Stimulated activated CD4-positive, alpha-beta T cell treated with anti-CD3 and anti-CD28 coated beads, Interleukin-15, amount 100 ng/mL, for 48 hours (primary cell): ENCODE results near the gene PRSS1.
A peak's percentile ranks its signal among the peaks of the same experiment; 100 is the strongest.
"Not testable (repeated sequence)": the region's sequence is repeated elsewhere in the genome, so short reads cannot be mapped to it uniquely, and the experiment has no call there.

Experiments
- DNase-seq, 2 donors: peaks; one replicate each; pipeline ENCODE4 v3.0.0-alpha.2; 2020; ENCODE audit warnings: low read depth in 2 of 2

Gene PRSS1

GRCh38 chr7:142773230-142773629, 24.0 kb downstream of the PRSS1 start:
- DNase-seq: no peak

- no peak for DNase-seq
These were observed 24.9 kb downstream of the PRSS1 start for GRCh38 chr7:142773937-142774744.

DNA sequence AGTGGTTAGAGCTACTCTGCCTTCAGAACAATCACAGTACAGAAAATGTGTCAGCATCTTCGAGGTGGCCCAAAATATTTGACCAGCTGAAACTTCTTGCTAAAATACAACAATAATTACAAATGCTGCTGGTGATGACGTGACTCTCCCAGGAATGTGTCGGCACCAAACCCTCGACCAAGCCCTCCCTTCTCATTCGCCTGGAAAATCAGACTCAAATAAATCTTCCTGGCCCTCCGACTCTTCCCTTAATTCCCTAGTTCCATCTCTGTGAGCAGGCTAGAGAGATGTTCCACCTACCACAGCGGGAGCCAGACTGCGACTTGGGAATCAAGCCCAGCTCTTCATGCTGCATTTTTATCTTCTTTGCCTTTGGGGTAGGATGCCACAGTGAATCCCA, 25.6 kb downstream of the PRSS1 start:
- no peak for DNase-seq

DNA sequence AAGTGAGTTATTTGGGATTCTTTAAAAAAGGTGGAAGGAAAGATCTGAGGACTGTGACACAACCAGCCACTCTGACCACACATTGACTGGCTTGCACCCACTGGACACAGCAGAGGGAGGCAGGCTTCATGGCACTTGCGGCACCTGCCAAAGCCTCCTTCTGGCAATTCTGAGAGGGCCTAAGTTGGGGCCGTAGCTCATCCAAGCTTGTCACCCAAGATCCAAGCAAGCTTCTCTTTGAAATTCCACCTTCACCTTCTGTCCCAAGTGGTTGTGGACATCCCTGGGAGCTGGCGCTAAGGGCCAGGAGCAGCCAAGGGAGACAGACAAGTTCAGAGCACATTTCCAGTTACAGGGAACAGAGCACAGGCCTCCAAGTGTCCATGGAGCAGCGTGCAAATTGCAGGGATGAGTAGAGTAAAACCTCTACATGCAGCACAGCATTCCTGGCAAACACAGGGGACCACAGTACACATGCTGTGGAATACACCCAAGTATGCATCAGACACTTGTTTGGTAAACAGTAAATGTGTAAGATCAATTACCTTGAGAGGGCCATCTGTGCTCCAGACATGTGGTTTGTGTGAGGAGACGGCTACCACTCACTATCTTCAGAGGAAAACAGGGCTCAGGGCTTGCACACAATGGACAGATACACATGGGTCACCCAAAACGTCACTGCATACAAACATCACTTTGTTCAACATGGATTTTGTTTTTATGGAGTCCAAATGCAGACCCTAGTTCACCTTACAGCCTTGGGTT, 26.3 kb downstream of the PRSS1 start:
- DNase-seq: not testable (repeated sequence)

GRCh38 chr7:142776206-142776844, 27.1 kb downstream of the PRSS1 start:
- DNase-seq: no peak

GRCh38 chr7:142776845-142777225, 27.6 kb downstream of the PRSS1 start:
- DNase-seq: not testable (repeated sequence)

DNA sequence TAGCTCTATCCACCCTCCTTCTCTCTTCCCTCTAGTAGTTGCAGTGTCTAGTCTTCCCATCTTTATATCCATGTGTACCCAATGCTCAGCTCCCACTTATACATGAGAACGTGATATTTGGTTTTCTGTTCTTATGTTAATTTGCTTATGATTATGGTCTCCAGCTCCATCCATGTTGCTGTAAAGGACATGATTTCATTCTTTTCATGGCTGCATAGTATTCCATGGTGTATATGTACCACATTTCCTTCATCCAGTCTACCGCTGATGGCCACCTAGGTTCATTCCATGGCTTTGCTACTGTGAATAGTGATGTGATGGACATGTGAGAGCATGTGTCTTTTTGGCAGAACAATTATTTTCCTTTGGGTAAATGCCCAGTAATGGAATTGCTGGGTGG, 28.0 kb downstream of the PRSS1 start:
- no peak for DNase-seq

- peak; percentile 61 to 62 for DNase-seq
These were observed 33.9 kb downstream of the PRSS1 start for GRCh38 chr7:142782922-142783900.

GRCh38 chr7:142784096-142784495, 34.8 kb downstream of the PRSS1 start:
- DNase-seq: no peak

DNA sequence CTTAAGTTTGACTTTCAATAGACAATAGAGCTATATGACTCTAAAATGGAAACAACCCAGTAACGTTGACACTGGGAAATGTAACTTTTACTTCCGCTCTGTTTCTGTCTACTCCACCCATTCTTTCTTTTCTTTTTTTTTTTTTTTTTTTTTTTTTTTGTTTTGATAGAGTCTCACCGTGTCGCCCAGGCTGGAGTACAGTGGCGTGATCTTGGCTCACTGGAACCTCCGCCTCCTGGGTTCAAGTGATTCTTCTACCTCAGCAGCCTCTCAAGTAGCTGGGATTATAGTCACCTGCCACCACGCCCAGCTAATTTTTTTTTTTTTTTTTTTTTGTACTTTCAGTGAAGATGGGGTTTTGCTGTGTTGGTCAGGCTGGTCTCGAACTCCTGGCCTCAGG, 35.4 kb downstream of the PRSS1 start:
- DNase-seq: no peak

- DNase-seq: peak; percentile 59 to 66
These were observed 36.6 kb downstream of the PRSS1 start for GRCh38 chr7:142785841-142786250.

- DNase-seq: no peak
These were observed 37.9 kb downstream of the PRSS1 start for GRCh38 chr7:142787034-142787768.

GRCh38 chr7:142787783-142788182, 38.5 kb downstream of the PRSS1 start:
- DNase-seq: no peak

DNA sequence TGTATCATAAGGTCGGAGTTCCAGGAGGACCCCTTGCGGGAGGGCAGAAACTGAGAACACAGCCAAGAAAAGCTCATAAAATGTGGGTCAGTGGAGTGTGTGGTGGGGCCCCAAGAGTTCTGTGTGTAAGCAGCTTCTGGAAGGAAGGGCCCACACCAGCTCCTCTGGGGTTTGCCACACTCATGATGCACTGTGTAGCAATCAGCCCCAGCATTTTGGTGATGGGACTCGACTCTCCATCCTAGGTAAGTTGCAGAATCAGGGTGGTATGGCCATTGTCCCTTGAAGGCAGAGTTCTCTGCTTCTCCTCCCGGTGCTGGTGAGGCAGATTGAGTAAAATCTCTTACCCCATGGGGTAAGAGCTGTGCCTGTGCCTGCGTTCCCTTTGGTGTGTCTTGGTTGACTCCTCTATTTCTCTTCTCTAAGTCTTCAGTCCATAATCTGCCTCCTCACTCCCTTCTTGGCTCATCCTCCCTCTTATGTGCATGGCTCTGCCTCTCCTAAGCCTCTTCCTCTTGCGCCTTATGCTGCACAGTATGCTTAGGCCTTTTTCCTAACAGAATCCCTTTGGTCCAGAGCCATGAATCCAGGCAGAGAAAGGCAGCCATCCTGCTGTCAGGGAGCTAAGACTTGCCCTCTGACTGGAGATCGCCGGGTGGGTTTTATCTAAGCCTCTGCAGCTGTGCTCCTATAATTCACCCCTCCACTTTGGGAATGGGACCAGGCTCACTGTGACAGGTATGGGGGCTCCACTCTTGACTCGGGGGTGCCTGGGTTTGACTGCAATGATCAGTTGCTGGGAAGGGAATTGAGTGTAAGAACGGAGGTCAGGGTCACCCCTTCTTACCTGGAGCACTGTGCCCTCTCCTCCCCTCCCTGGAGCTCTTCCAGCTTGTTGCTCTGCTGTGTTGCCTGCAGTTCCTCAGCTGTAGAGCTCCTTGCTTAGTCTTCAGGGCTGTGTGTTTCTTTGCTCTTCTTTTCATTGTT, 39.3 kb downstream of the PRSS1 start:
- no peak for DNase-seq

DNA sequence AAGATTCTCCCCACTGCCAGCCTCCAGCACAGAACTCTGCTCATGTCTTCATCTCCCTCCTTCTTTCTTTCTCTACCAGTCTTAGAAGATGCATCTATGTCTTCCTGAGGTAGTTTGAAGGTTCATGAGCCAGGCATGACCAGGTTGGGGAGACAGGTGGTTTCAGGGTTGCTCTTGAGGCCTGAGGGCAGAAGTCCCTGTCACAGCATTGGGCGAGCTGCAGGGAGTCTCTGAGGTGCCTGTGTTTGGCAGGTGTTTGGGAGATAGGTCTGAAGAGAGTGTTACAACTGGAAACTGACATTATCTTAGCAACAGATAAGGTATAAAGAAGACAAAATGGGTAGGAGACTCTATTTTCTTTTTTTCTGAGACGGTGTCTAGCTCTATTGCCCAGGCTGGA, 40.2 kb downstream of the PRSS1 start:
- no peak for DNase-seq

- no peak for DNase-seq
These were observed 40.8 kb downstream of the PRSS1 start for GRCh38 chr7:142790056-142790455.

- DNase-seq: no peak
These were observed 41.3 kb downstream of the PRSS1 start for GRCh38 chr7:142790555-142790954.

GRCh38 chr7:142791502-142791901, 42.2 kb downstream of the PRSS1 start:
- no peak for DNase-seq

DNA sequence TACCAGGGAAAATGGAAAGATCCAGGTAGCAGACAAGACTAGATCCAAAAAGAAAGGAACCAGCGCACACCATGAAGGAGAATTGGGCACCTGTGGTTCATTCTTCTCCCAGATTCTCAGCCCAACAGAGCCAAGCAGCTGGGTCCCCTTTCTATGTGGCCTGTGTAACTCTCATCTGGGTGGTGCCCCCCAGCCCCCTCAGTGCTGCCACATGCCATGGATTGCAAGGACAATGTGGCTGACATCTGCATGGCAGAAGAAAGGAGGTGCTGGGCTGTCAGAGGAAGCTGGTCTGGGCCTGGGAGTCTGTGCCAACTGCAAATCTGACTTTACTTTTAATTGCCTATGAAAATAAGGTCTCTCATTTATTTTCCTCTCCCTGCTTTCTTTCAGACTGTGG, 42.9 kb downstream of the PRSS1 start:
- DNase-seq: no peak

GRCh38 chr7:142792593-142792992, 43.3 kb downstream of the PRSS1 start:
- no peak for DNase-seq
